HL-60 (cell line): ENCODE data around the gene GSG1L2.

Source experiments
- GABPA ChIP-seq: IDR thresholded peaks from 2 replicates; pipeline ENCODE4 v1.6.1; 2012; ENCODE audit warnings: low read depth
- POLR2AphosphoS5 ChIP-seq: IDR thresholded peaks from 2 replicates; pipeline ENCODE4 v1.6.1; 2012; ENCODE audit warnings: low read depth

- TF ChIP-seq GABPA, result no peak
- TF ChIP-seq POLR2AphosphoS5, result no peak
Observed at GRCh38 chr17:9802294-9802693, 19.6 kb downstream of the GSG1L2 start.
